Bronchial epithelial cell (primary cell): ENCODE measurements around the gene E4F1. TPM values are rescaled to one million over a fixed set of nuclear protein-coding genes. Genes with fewer than 3 reads are reported as not detected.
"Not testable (repeated sequence)": the region's sequence is repeated elsewhere in the genome, so short reads cannot be mapped to it uniquely, and the experiment has no call there.

Source experiments
- DNase-seq: peaks from one replicate; pipeline ENCODE4 v3.0.0-alpha.2; 2010; ENCODE audit warnings: low read depth
- FAIRE-seq: peaks from 2 replicates; lab custom pipeline; 2011; peaks lifted over from hg19 to GRCh38; lab: Jason Lieb, UNC
- H3K27me3 ChIP-seq: 2 replicates; pipeline ENCODE4 v1.5.1; 2011; ENCODE audit warnings: low read length; ENCODE audit not compliant: control insufficient read depth, insufficient read depth
- H3K36me3 ChIP-seq: 2 replicates; pipeline ENCODE4 v1.5.1; 2011; ENCODE audit warnings: low read length; ENCODE audit not compliant: control insufficient read depth, insufficient read depth
- H3K4me3 ChIP-seq: 2 replicates; pipeline ENCODE4 v1.5.1; 2011; ENCODE audit warnings: mild to moderate bottlenecking, low read depth, low read length, control low read depth
- CTCF ChIP-seq: IDR thresholded peaks from 2 replicates; pipeline ENCODE4 v1.5.1; 2011; ENCODE audit warnings: mild to moderate bottlenecking, moderate library complexity, low read length, control low read depth, inconsistent platforms; ENCODE audit not compliant: insufficient read depth, severe bottlenecking
- total RNA-seq: library from RNA; depleted of rRNA; stranded (reverse); fragments of >200 nt; gene quantifications from 2 replicates; pipeline ENCODE4 v1.2.1, GENCODE V29; 2014

The E4F1 gene
- total RNA-seq, 1 donor from 2014 or later = 26.6 TPM

GRCh38 chr16:2252806-2253148 is 29.4 kb downstream of the E4F1 start:
- Histone ChIP-seq H3K4me3 (no peak overlapping the region), H3K36me3 (peaks cover 30% of the 10 kb centered on the region), H3K27me3 (no peaks in the 10 kb centered on the region)
- FAIRE-seq (no peak), DNase-seq (no peak)
- no peak for TF ChIP-seq CTCF

GRCh38 chr16:2253293-2253692 is 29.9 kb downstream of the E4F1 start:
- H3K4me3 ChIP-seq = no peak overlapping the region
- no peaks in the 10 kb centered on the region for H3K27me3 ChIP-seq
- H3K36me3 ChIP-seq = peaks cover 32% of the 10 kb centered on the region
- no peak for TF ChIP-seq CTCF
- DNase-seq = no peak
- no peak for FAIRE-seq

- Histone ChIP-seq H3K4me3 (no peak overlapping the region), H3K27me3 (no peaks in the 10 kb centered on the region), H3K36me3 (peaks cover 39% of the 10 kb centered on the region)
- no peak for DNase-seq
- no peak for TF ChIP-seq CTCF
- no peak for FAIRE-seq
Observed at GRCh38 chr16:2256531-2257140, 33.2 kb downstream of the E4F1 start.

- TF ChIP-seq CTCF = no peak
- FAIRE-seq = no peak
- Histone ChIP-seq H3K4me3 (no peak overlapping the region), H3K27me3 (no peaks in the 10 kb centered on the region), H3K36me3 (peaks cover 47% of the 10 kb centered on the region)
- DNase-seq = no peak
Observed at GRCh38 chr16:2257726-2258125, 34.3 kb downstream of the E4F1 start.

- FAIRE-seq, H3K4me3 ChIP-seq, DNase-seq, H3K27me3 ChIP-seq: not testable (repeated sequence)
- H3K36me3 ChIP-seq = peaks cover 47% of the 10 kb centered on the region
Observed at GRCh38 chr16:2258530-2258929, 35.1 kb downstream of the E4F1 start.

GRCh38 chr16:2260250-2260649 is 36.9 kb downstream of the E4F1 start:
- Histone ChIP-seq H3K36me3 (peaks cover 48% of the 10 kb centered on the region), H3K4me3 (no peak overlapping the region), H3K27me3 (no peaks in the 10 kb centered on the region)
- DNase-seq (no peak), FAIRE-seq (no peak)
- TF ChIP-seq CTCF = no peak

GRCh38 chr16:2263026-2263425 is 39.6 kb downstream of the E4F1 start:
- H3K4me3 ChIP-seq, FAIRE-seq: not testable (repeated sequence)
- H3K36me3 ChIP-seq = peaks cover 32% of the 10 kb centered on the region

GRCh38 chr16:2266887-2267286 is 43.5 kb downstream of the E4F1 start:
- FAIRE-seq = peak; percentile 91
- DNase-seq, H3K27me3 ChIP-seq: not testable (repeated sequence)
- Histone ChIP-seq H3K36me3 (peaks cover 22% of the 10 kb centered on the region), H3K4me3 (peak overlapping the region; percentile 71)

More at GRCh38 chr16:2263026-2263425, 39.6 kb downstream of the E4F1 start:
- DNase-seq, H3K27me3 ChIP-seq: not testable (repeated sequence)

- DNase-seq, H3K27me3 ChIP-seq, FAIRE-seq: not testable (repeated sequence)
- H3K36me3 ChIP-seq = peaks cover 16% of the 10 kb centered on the region
- peak overlapping the region; percentile 71 for H3K4me3 ChIP-seq
Observed at GRCh38 chr16:2267505-2267912, 44.1 kb downstream of the E4F1 start.
